ENCODE results near the gene COPE. TPM values are rescaled to one million over a fixed set of nuclear protein-coding genes. Genes with fewer than 3 reads are reported as not detected.

The COPE gene
- total and polyA plus RNA-seq, 2 of the 4 experiments (the other 2 are of a cell fraction) = 347 to 461 TPM

DNA sequence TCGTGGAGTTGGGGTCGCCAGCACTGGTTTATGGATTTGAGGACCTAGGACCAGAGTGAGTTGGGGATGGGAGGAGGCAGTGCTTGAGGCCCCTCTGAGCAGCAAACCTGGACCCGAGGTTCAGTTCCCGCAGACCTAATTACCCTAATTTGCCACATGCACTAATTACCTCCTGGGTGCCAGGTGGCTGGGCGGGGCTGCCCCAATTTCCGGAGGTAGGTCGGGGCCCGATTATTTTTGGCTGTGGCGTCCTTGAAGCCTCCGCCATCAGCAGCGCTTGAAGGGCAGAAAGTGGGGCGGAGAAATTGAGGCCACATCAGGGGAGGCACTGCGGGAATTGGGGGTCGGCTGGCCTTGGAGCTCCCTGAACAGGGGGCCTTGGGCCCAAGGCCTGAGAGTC lies 27.7 kb upstream of the COPE start:
- no peak overlapping the region for H3K18ac ChIP-seq (ENCODE audit: low read depth, low read length)
- no peak overlapping the region for H2AK5ac ChIP-seq (ENCODE audit: low read depth, low read length)
- no peaks in the 10 kb centered on the region for H4K20me1 ChIP-seq (ENCODE audit: insufficient read depth, low read length)
- no peak overlapping the region for H3K56ac ChIP-seq (ENCODE audit: extremely low read depth, insufficient read depth, low read length)
- dilution Hi-C loops (cut with HindIII; ENCODE audit: low sequenced_read_pairs, unreplicated experiment) = no loop called here
- H3K4ac ChIP-seq (ENCODE audit: low read depth, low read length) = no peak overlapping the region
- peaks cover 2 to 4% of the 10 kb centered on the region in 2 experiments; a peak in 2 of 4 replicates for H3K79me1 ChIP-seq (ENCODE audit: low read depth in 1 of 2, low read length in 2 of 2)
- DNase-seq = no peak
- 93% methylated on average over 5 of the region's 14 CpGs; no CpG with 5 or more reads in 1 of the 2 experiments for WGBS, 2 experiments (ENCODE audit: extremely low coverage in 2 of 2, insufficient read length in 1 of 2)
- no peak overlapping the region for H4K8ac ChIP-seq (ENCODE audit: low read depth in 2 of 2, low read length in 2 of 2)
- no peaks in the 10 kb centered on the region for H3K4me1 ChIP-seq (ENCODE audit: control insufficient read depth, insufficient read depth, low read length)
- TF ChIP-seq, protein P1, sequence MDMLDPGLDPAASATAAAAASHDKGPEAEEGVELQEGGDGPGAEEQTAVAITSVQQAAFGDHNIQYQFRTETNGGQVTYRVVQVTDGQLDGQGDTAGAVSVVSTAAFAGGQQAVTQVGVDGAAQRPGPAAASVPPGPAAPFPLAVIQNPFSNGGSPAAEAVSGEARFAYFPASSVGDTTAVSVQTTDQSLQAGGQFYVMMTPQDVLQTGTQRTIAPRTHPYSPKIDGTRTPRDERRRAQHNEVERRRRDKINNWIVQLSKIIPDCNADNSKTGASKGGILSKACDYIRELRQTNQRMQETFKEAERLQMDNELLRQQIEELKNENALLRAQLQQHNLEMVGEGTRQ (IDR thresholded peaks at IDR 0.05; ENCODE audit: low read depth, low read length) = no peak
- TF ChIP-seq POLR2A (IDR thresholded peaks at IDR 0.05; ENCODE audit: low read depth, low read length) = no peak
- H3K4me2 ChIP-seq (ENCODE audit: low read depth, low read length) = no peak overlapping the region
- no peak overlapping the region for H4K91ac ChIP-seq (ENCODE audit: insufficient read depth, low read depth, low read length)
- peaks cover 6% of the 10 kb centered on the region; the same call in 1 of the 2 replicates for H3K36me3 ChIP-seq (ENCODE audit: control insufficient read depth, insufficient read depth, low read length)
- no peak overlapping the region for H3K23ac ChIP-seq (ENCODE audit: low read depth, low read length)
- H2BK15ac ChIP-seq (ENCODE audit: low read depth, low read length) = no peak overlapping the region
- no TSS peak for BruUV-seq (replicated peaks)
- no peak overlapping the region for H2BK120ac ChIP-seq (ENCODE audit: low read depth, low read length)
- no peak overlapping the region for H2BK20ac ChIP-seq (ENCODE audit: low read depth, low read length)
- H3K27ac ChIP-seq (ENCODE audit: insufficient read depth, low read length) = no peak overlapping the region
- intact Hi-C loops (cut with micrococcal nuclease) = no loop called here
- CTCF ChIA-PET = no interaction called here
- no peaks in the 10 kb centered on the region for H3K9me3 ChIP-seq (ENCODE audit: control insufficient read depth, insufficient read depth, low read length)
- in situ Hi-C loops (cut with MboI; ENCODE audit: low sequenced_read_pairs) = no loop called here
- no peak overlapping the region for H2AFZ ChIP-seq (replicated peaks; ENCODE audit: low read length, poor library complexity)
- H4K5ac ChIP-seq (ENCODE audit: low read depth, low read length) = no peak overlapping the region
- POLR2A ChIA-PET (ENCODE audit: unreplicated experiment) = no interaction called here
- no peak overlapping the region for H3K4me3 ChIP-seq (ENCODE audit: insufficient read depth, low read depth, low read length)
- no peaks in the 10 kb centered on the region for H3K27me3 ChIP-seq (ENCODE audit: control insufficient read depth, insufficient read depth, low read length)
- no peak overlapping the region for H3K9ac ChIP-seq (ENCODE audit: low read depth, low read length)
- H2BK5ac ChIP-seq (ENCODE audit: low read depth, low read length, poor library complexity, severe bottlenecking) = no peak overlapping the region
- H3K14ac ChIP-seq (replicated peaks; ENCODE audit: low read depth, low read length) = no peak overlapping the region
- no peaks in the 10 kb centered on the region for H3K9me1 ChIP-seq (ENCODE audit: insufficient read depth, low read length)
- H2AK9ac ChIP-seq (replicated peaks; ENCODE audit: low read depth, low read length, poor library complexity) = peak overlapping the region; percentile 42
- ATAC-seq (ENCODE audit: low read depth) = no peak
